WERI-Rb-1 (cell line): ENCODE data around the gene GALNT12.

ENCODE experiments used
- DNase-seq: peaks from one replicate; pipeline ENCODE4 v3.0.0-alpha.2; 2020
- H3K27ac ChIP-seq: fragments of 250-450 bp; sonication (Bioruptor Pico); 2 replicates; pipeline ENCODE4 v1.5.1; 2020; ENCODE audit warnings: mild to moderate bottlenecking, moderate library complexity
- H3K27me3 ChIP-seq: fragments of 250-450 bp; sonication (Bioruptor Pico); 2 replicates; pipeline ENCODE4 v1.5.1; 2021; ENCODE audit warnings: mild to moderate bottlenecking, low read depth, moderate library complexity; ENCODE audit not compliant: insufficient read depth, severe bottlenecking
- H3K36me3 ChIP-seq: fragments of 250-450 bp; sonication (Bioruptor Pico); 2 replicates; pipeline ENCODE4 v1.5.1; 2020; ENCODE audit warnings: mild to moderate bottlenecking, moderate library complexity
- H3K4me3 ChIP-seq: 2 replicates; pipeline ENCODE4 v1.5.1; 2011; ENCODE audit warnings: low read depth, mild to moderate bottlenecking, control low read depth, low read length
- H3K9me3 ChIP-seq: fragments of 250-450 bp; sonication (Bioruptor Pico); 2 replicates; pipeline ENCODE4 v1.5.1; 2021; ENCODE audit warnings: mild to moderate bottlenecking, moderate library complexity; ENCODE audit not compliant: severe bottlenecking
- TF ChIP-seq, protein P1 (sequence below): IDR thresholded peaks from 2 replicates; pipeline ENCODE4 v1.5.1; 2011; ENCODE audit warnings: low read depth, mild to moderate bottlenecking, control low read depth, inconsistent platforms, low read length

Gene GALNT12

DNA sequence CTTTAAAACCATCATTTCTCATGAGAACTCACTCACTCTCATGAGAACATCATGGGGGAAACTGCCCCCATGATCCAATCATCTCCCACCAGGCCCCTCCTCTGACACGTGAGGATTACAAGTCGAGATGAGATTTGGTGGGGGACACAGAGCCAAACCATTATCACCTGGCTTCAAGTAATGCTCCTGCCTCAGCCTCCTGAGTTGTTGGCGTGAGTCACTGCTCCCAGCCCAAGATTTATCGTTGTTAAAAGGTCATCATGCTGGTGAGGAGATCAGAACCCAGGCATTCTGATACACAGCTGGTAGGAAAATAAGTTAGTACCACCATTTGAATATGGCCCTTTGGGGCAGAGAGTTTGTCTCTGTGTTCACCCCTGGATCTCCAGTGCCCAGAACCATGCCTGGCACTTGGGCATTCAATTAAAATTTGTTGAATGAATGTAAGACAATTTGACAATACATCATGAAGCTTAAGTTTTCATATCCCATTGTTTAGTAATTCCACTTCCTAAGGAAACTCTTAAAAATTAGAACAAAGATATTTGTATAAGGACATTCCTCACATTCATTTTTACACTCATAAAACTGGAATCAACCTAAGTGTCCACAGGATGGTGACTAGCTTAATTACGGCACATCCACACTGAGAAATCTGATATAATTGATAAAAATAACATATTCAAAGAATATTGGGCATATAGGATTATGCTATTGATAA is 78.3 kb downstream of the GALNT12 start:
- TF ChIP-seq, protein P1, sequence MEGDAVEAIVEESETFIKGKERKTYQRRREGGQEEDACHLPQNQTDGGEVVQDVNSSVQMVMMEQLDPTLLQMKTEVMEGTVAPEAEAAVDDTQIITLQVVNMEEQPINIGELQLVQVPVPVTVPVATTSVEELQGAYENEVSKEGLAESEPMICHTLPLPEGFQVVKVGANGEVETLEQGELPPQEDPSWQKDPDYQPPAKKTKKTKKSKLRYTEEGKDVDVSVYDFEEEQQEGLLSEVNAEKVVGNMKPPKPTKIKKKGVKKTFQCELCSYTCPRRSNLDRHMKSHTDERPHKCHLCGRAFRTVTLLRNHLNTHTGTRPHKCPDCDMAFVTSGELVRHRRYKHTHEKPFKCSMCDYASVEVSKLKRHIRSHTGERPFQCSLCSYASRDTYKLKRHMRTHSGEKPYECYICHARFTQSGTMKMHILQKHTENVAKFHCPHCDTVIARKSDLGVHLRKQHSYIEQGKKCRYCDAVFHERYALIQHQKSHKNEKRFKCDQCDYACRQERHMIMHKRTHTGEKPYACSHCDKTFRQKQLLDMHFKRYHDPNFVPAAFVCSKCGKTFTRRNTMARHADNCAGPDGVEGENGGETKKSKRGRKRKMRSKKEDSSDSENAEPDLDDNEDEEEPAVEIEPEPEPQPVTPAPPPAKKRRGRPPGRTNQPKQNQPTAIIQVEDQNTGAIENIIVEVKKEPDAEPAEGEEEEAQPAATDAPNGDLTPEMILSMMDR: no peak
- no peak overlapping the region for H3K27ac ChIP-seq
- no peaks in the 10 kb centered on the region for H3K36me3 ChIP-seq
- no peak overlapping the region for H3K4me3 ChIP-seq
- H3K27me3 ChIP-seq: peaks cover 29% of the 10 kb centered on the region
- no peak for DNase-seq
- no peaks in the 10 kb centered on the region for H3K9me3 ChIP-seq

DNA sequence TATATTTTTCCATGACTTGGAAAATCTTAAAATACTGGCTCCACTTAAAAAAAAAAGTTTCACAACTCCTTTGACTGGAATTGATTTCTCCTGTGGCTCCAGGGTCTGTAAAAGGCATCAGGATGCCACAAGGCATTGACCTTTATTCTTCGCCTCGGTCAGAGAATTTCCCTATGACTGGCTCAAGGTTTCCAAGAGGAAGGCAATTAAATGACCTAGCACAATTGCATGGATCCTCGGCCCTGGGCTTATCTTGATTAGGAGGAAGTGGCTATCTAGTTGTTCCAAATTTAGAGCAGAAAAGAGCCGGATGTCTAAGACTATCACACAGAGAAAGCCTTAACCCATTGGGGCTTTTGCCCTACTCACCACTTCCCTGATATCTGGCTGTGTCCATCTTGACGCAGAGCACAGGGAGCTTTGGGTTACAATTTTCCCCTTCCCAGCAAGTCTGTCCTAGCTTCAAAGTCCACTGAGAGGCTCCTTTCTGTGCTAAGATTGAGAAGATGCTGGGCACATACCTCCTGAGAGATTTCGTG is 79.3 kb downstream of the GALNT12 start:
- TF ChIP-seq, protein P1: no peak
- peaks cover 19% of the 10 kb centered on the region for H3K27me3 ChIP-seq
- H3K36me3 ChIP-seq: no peaks in the 10 kb centered on the region
- no peak overlapping the region for H3K27ac ChIP-seq
- no peak overlapping the region for H3K4me3 ChIP-seq
- no peaks in the 10 kb centered on the region for H3K9me3 ChIP-seq
- no peak for DNase-seq

DNA sequence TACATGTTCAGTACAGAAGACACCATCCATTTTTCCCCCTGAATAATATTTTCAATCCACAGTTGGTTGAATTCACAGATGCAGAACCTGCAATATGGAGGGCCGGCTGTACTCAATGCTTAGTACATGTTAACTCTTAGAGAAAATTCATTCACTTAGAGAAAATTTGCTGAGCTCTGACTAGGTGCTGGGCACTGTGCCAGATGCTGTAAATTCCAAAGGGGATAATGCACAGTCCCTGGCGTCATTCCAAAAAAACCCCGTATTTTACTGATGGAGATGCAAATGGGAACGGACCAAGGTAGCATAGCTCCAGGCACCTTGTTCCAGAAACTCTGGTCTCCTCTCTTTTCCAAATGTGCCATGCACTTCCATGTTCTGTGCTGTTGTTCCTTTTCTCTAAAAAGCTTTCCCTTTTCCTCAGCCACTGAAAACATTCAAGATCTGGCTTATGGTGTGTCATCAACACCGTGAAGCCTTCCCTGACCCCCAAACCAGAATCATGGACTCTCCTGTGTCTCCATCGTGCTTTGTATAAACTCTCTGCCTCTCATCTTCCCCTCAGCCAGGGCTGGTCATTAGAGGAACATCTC is 80.5 kb downstream of the GALNT12 start:
- no peak for DNase-seq
- H3K36me3 ChIP-seq: no peaks in the 10 kb centered on the region
- no peak overlapping the region for H3K27ac ChIP-seq
- no peak overlapping the region for H3K4me3 ChIP-seq
- H3K9me3 ChIP-seq: no peaks in the 10 kb centered on the region
- TF ChIP-seq, protein P1: no peak
- peaks cover 12% of the 10 kb centered on the region for H3K27me3 ChIP-seq

GRCh38 chr9:98888801-98889421 is 81.4 kb downstream of the GALNT12 start:
- TF ChIP-seq, protein P1: no peak
- Histone ChIP-seq H3K27ac (no peak overlapping the region), H3K9me3 (no peaks in the 10 kb centered on the region), H3K4me3 (no peak overlapping the region), H3K36me3 (no peaks in the 10 kb centered on the region), H3K27me3 (peaks cover 8% of the 10 kb centered on the region)
- no peak for DNase-seq

GRCh38 chr9:98890256-98890655 is 82.8 kb downstream of the GALNT12 start:
- Histone ChIP-seq H3K27ac (no peak overlapping the region), H3K36me3 (no peaks in the 10 kb centered on the region), H3K27me3 (peaks cover 8% of the 10 kb centered on the region), H3K4me3 (no peak overlapping the region), H3K9me3 (no peaks in the 10 kb centered on the region)
- no peak for DNase-seq
- TF ChIP-seq, protein P1: no peak
